K562 (cell line): ENCODE results near the gene COX6B2. TPM values are rescaled to one million over a fixed set of nuclear protein-coding genes. Genes with fewer than 3 reads are reported as not detected.

Experiments used
- ATAC-seq: fragments of 200-7000 bp; cut with Tn5 transposase; 3 replicates; pipeline ENCODE4 v1.9.1; 2020; ENCODE audit warnings: moderate library complexity
- BruUV-seq: library from RNA; stranded (reverse); fragments of 400-500 nt; replicated peaks from 2 replicates; lab custom pipeline; 2021; lab: Mats Ljungman, UMichigan
- CTCF ChIA-PET: fragments of 300-600 bp; formaldehyde crosslinking; extraction: SDS; loops from one replicate; lab custom pipeline; 2021; ENCODE audit warnings: low intra/inter-chr PET ratio; lab: Yijun Ruan, JAX
- POLR2A ChIA-PET: fragments of 300-600, 350-650 bp; sonication (Branson Sonifier 250); formaldehyde crosslinking; extraction: SDS; loops from one replicate; lab custom pipeline; 2021; ENCODE audit warnings: antibody characterized with exemption, inconsistent platforms; lab: Yijun Ruan, JAX
- DNase-seq, 4 experiments: peaks; one replicate each; pipeline versions ENCODE4 v3.0.0 to v3.0.0-alpha.2; 2011 to 2018; ENCODE audit warnings: low spot score in 3 of 4, mixed read lengths in 3 of 4; ENCODE audit errors: extremely low read depth in 1 of 4
- FAIRE-seq: peaks from 2 replicates; lab custom pipeline; 2011; peaks lifted over from hg19 to GRCh38; lab: Jason Lieb, UNC
- H2AFZ ChIP-seq: 2 replicates; pipeline ENCODE4 v1.6.0; 2011; ENCODE audit warnings: low read depth, low read length, control low read depth, inconsistent platforms
- H3K27ac ChIP-seq: fragments of 200-600 bp; 3 replicates; pipeline ENCODE4 v1.8.0; 2011; ENCODE audit warnings: low read depth, mild to moderate bottlenecking, control low read depth, inconsistent platforms, low read length, moderate library complexity, mixed read lengths; ENCODE audit errors: extremely low read depth
- H3K27me3 ChIP-seq, 2 experiments: fragments of 300-600 bp in 1 of 2; 2 replicates in 1 of 2; 3 replicates in 1 of 2; pipeline versions ENCODE4 v1.6.0 to v1.8.0; 2011; ENCODE audit warnings: inconsistent platforms in 2 of 2, low read length in 2 of 2, mild to moderate bottlenecking in 1 of 2, mixed read lengths in 1 of 2, moderate library complexity in 1 of 2; ENCODE audit not compliant: control insufficient read depth in 2 of 2, insufficient read depth in 2 of 2
- H3K36me3 ChIP-seq: fragments of 300-600 bp; 3 replicates; pipeline ENCODE4 v1.8.0; 2011; ENCODE audit warnings: mild to moderate bottlenecking, low read length, inconsistent platforms; ENCODE audit not compliant: control insufficient read depth, insufficient read depth
- H3K4me1 ChIP-seq, 2 experiments: fragments of 200-600 bp in 1 of 2; replicated peaks in 1 of 2; 2 replicates in 1 of 2; 3 replicates in 1 of 2; pipeline versions ENCODE4 v1.5.1 to v1.8.0; 2011; ENCODE audit warnings: inconsistent platforms in 2 of 2, low read length in 2 of 2, mild to moderate bottlenecking in 1 of 2, mixed read lengths in 1 of 2, moderate library complexity in 1 of 2; ENCODE audit not compliant: control insufficient read depth in 2 of 2, insufficient read depth in 2 of 2
- H3K4me2 ChIP-seq: 2 replicates; pipeline ENCODE4 v1.6.1; 2011; ENCODE audit warnings: low read length, control low read depth, inconsistent platforms, mixed read lengths; ENCODE audit not compliant: insufficient read depth
- H3K4me3 ChIP-seq: fragments of 200-600 bp; sonication (generic), shearing (Covaris generic); 2 replicates; pipeline ENCODE4 v1.5.1; 2016; ENCODE audit warnings: control low read depth, inconsistent platforms
- H3K79me2 ChIP-seq: fragments of 200-600 bp; 3 replicates; pipeline ENCODE4 v1.8.0; 2011; ENCODE audit warnings: low read length, inconsistent platforms; ENCODE audit not compliant: control insufficient read depth, insufficient read depth
- H3K9ac ChIP-seq, 2 experiments: 2 replicates each; pipeline versions ENCODE4 v1.6.0 to v1.6.1; 2011; ENCODE audit warnings: low read depth in 2 of 2, low read length in 2 of 2, control low read depth in 1 of 2, inconsistent platforms in 1 of 2, mild to moderate bottlenecking in 1 of 2, mixed read lengths in 1 of 2; ENCODE audit not compliant: insufficient read depth in 1 of 2
- H3K9me1 ChIP-seq: one replicate; pipeline ENCODE4 v1.6.0; 2011; ENCODE audit warnings: inconsistent platforms, mild to moderate bottlenecking, low read length, moderate library complexity; ENCODE audit not compliant: control insufficient read depth, insufficient read depth
- H3K9me3 ChIP-seq: replicated peaks from 2 replicates; pipeline ENCODE4 v1.5.1; 2011; ENCODE audit warnings: low read depth, low read length, inconsistent platforms; ENCODE audit not compliant: control insufficient read depth, insufficient read depth
- H4K20me1 ChIP-seq: replicated peaks from 2 replicates; pipeline ENCODE4 v1.6.1; 2011; ENCODE audit warnings: low read length, inconsistent platforms, mixed read lengths; ENCODE audit not compliant: control insufficient read depth, insufficient read depth
- CLOCK ChIP-seq: fragments of 250-450 bp; sonication (Bioruptor Pico); IDR thresholded peaks from 2 replicates; pipeline ENCODE4 v1.4.0; 2020; ENCODE audit warnings: mild to moderate bottlenecking, moderate library complexity, borderline replicate concordance
- GMEB1 ChIP-seq: fragments of 250-450 bp; sonication (Bioruptor Pico); IDR thresholded peaks from 2 replicates; pipeline ENCODE4 v1.4.0; 2020; ENCODE audit warnings: mild to moderate bottlenecking
- HCFC1 ChIP-seq: IDR thresholded peaks from 2 replicates; pipeline ENCODE4 v1.6.1; 2012; ENCODE audit warnings: low read depth, low read length, improper control_type of control experiment
- KAT8 ChIP-seq: fragments of 450-650 bp; IDR thresholded peaks from 2 replicates; pipeline ENCODE4 v1.6.1; 2016; ENCODE audit warnings: low read depth, mild to moderate bottlenecking
- MECOM ChIP-seq: fragments of 250-450 bp; sonication (Bioruptor Pico); IDR thresholded peaks from 2 replicates; pipeline ENCODE4 v1.8.0; 2022; ENCODE audit warnings: inconsistent platforms
- MYC ChIP-seq, 2 experiments: fragments of 250-450 bp in 1 of 2; sonication (Bioruptor Pico) in 1 of 2; IDR thresholded peaks; 2 replicates each; pipeline versions ENCODE4 v1.5.1 to v1.6.1; 2012 to 2021; ENCODE audit warnings: low read depth in 2 of 2, borderline replicate concordance in 1 of 2, improper control_type of control experiment in 1 of 2, low read length in 1 of 2, mild to moderate bottlenecking in 1 of 2, moderate library complexity in 1 of 2
- STAT5A ChIP-seq: IDR thresholded peaks from 2 replicates; pipeline ENCODE4 v1.6.1; 2012; ENCODE audit warnings: low read length, inconsistent platforms, borderline replicate concordance
- ZNF696 ChIP-seq: fragments of 250-450 bp; sonication (Bioruptor Pico); conservative IDR thresholded peaks from 2 replicates; pipeline ENCODE4 v1.4.0; 2020; ENCODE audit warnings: mild to moderate bottlenecking, moderate library complexity
- WGBS: fragments of 100-300 bp; shearing (Covaris generic); methylation state at CpG from one replicate; pipeline ENCODE4 v1.1.6; 2016; ENCODE audit warnings: low coverage, mixed read lengths; ENCODE audit not compliant: insufficient coverage; ENCODE audit errors: missing lambda C conversion rate; 5-methylcytosine and 5-hydroxymethylcytosine counted together
- in situ Hi-C: fragments of 300-500 bp; cut with MboI; formaldehyde crosslinking; loops from 4 replicates; pipeline ENCODE4 v1.15.0; 2018; ENCODE audit warnings: inconsistent platforms, mixed read lengths
- intact Hi-C: fragments of 100-400 bp; cut with micrococcal nuclease; formaldehyde crosslinking; loops from 2 replicates; pipeline ENCODE4 v1.14.2; 2022
- polyA plus RNA-seq, 8 experiments: library from polyadenylated mRNA; depleted of rRNA in 4 of 8; stranded (reverse) in 5 of 8; unstranded in 3 of 8; fragments of >200 nt; fragmentation: Nextera tagmentation in 2 of 8; fragmentation: Illumina TruSeq in 1 of 8; extraction: Ambion mirVana in 2 of 8; extraction: Trizol in 1 of 8; gene quantifications; 2 replicates each; pipeline versions ENCODE4 v1.2.1 to v1.2.3, GENCODE V29; 2011 to 2014; ENCODE audit warnings: inconsistent platforms in 1 of 8, missing spikeins in 1 of 8
- total RNA-seq, 7 experiments: library from RNA; depleted of rRNA in 6 of 7; stranded (reverse); fragments of >200 nt in 6 of 7; fragmentation: Illumina TruSeq in 2 of 7; extraction: Trizol in 2 of 7; gene quantifications; 2 replicates each; pipeline versions ENCODE4 v1.2.1 to v1.2.3, GENCODE V29; 2011 to 2021; ENCODE audit warnings: low replicate concordance in 1 of 7

The COX6B2 gene
- total and polyA plus RNA-seq, 9 of the 15 experiments (the other 6 are each of a cell fraction or from before 2014, with no cell fraction given) = 0.40 to 2.5 (median 0.83) TPM

- peaks cover 0 to 53% of the 10 kb centered on the region in 2 experiments; a peak in 3 of 5 replicates for H3K4me1 ChIP-seq
- WGBS = 73% methylated on average over 3 of the region's 3 CpGs
- no peak for TF ChIP-seq ZNF696 (CRISPR knock-in tag)
- TF ChIP-seq KAT8 = no peak
- TF ChIP-seq CLOCK = no peak
- TF ChIP-seq STAT5A = no peak
- no peak for TF ChIP-seq MYC (IDR thresholded peaks at IDR 0.05; ENCODE audit: low read depth, low read length)
- no peak for TF ChIP-seq MYC (CRISPR knock-in tag; IDR thresholded peaks at IDR 0.05; ENCODE audit: borderline replicate concordance, low read depth)
- TF ChIP-seq HCFC1 = no peak
- TF ChIP-seq GMEB1 (CRISPR knock-in tag) = no peak
- no peak for TF ChIP-seq MECOM
- BruUV-seq = no TSS peak
- no peak overlapping the region for H2AFZ ChIP-seq
- intact Hi-C loops (no loop called here), in situ Hi-C loops (no loop called here)
- H3K36me3 ChIP-seq = no peaks in the 10 kb centered on the region
- H3K4me2 ChIP-seq = no peak overlapping the region
- H3K9ac ChIP-seq = no peak overlapping the region; a peak in 1 of 4 replicates
- no peaks in the 10 kb centered on the region for H3K9me3 ChIP-seq
- ATAC-seq (no peak), DNase-seq (no peak), FAIRE-seq (no peak)
- ChIA-PET POLR2A (interaction anchor here (0.7 to 1.3 kb wide), 3 partner anchors 11 to 21 kb away, joined by 3 to 5 read pairs (median 4); no protein-coding TSS in a partner anchor), CTCF (no interaction called here)
- H3K27me3 ChIP-seq = peaks cover 11% of the 10 kb centered on the region in 2 experiments; a peak in 3 of 5 replicates
- H3K9me1 ChIP-seq = no peaks in the 10 kb centered on the region
- H4K20me1 ChIP-seq = 0 out of 2 replicates have a peak, but pooled peaks cover 3% of the 10 kb centered on the region
- no peak overlapping the region for H3K27ac ChIP-seq
- no peak overlapping the region for H3K4me3 ChIP-seq
- no peaks in the 10 kb centered on the region for H3K79me2 ChIP-seq
Measured at GRCh38 chr19:55366790-55367189, 12.3 kb upstream of the COX6B2 start.
